GM19468 (cell line): ENCODE data around the gene NUCB2.
"Not testable (repeated sequence)": the region's sequence is repeated elsewhere in the genome, so short reads cannot be mapped to it uniquely, and the experiment has no call there.

Source experiments
- ATAC-seq: cut with Tn5 transposase; IDR thresholded peaks from one replicate; pipeline ENCODE4 v1.9.1; 2021; ENCODE audit warnings: mild to moderate bottlenecking, moderate library complexity, moderate number of reproducible peaks; ENCODE audit not compliant: unreplicated experiment; ENCODE audit errors: extremely low read depth

Gene NUCB2

GRCh38 chr11:17276236-17277023 is at the start of gene NUCB2:
NUCB2 (plus strand) TSS chr11:17276739; CDS start chr11:17295324, 18,585 bp downstream.
- peak; percentile 93 for ATAC-seq

GRCh38 chr11:17228186-17228925 is 48.2 kb upstream of the NUCB2 start:
- ATAC-seq: not testable (repeated sequence)

DNA sequence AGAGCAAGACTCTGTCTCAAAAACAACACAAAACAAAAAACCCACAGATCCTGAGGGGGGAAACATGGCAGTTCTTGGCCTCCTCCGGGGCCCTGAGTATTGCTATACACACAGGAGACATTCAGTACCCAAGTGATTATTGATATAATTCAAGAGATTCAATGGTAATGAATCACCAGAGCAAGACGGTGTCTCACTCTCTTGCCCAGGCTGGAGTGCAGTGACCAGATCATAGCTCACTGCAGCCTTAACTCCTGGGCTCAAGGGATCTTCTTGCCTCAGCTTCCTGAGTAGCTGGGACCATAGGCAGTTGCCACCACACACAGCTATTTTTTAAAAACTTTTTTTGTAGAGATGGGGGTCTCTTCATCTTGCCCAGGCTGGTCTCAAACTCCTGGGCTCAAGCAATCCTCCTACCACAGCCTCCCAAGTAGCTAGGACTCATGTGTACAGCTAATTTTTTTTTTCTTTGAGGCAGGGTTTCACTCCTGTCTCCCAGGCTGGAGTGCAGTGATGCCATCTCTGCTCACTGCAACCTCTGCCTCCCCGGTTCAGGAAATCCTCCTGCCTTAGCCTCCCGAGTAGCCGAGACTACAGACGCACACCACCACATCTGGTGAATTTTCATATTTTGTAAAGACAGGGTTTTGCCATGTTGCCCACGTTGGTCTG is 46.9 kb upstream of the NUCB2 start:
- ATAC-seq: no peak

DNA sequence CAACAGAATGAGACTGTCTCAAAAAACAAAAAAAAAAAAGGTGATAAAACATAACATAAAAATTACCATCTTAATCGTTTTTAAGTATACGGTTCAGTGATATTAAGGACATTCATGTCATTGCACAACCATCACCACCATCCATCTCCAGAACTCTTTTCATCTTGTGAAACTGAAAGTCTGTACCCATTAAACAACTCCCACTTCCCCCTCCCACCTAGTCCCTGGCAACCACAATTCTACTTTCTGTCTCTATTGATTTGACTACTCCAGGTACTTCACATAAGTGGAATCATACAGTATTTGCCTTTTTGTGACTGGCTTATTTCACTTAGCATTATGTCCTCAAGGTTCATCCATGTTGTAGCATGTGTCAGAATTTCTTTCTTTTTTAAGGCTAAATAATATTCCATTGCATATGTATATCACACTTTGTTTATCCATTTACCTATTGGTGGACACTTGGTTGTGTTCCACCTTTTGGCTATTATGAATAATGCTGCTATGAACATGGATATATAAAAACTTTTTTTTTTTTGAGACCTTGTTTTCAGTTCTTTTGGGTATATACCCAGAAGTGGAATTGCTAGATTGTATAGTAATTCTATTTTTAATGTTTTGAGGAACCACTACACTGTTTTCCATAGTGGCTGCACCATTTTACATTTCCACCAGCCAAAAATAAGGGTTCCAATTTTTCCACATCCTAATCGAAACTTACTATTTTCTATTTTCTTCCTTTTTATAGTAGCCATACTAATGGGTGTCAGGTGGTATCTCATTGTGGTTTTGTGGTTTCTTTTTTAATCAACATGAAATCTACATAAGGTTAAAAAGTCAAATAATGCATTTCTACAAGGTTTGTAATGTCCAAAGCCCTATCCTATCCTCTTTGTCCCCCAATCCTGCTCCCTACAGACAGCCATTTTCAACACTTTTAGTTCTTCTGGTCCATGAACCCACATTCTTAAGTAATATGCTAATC is 45.4 kb upstream of the NUCB2 start:
- ATAC-seq: peak; percentile 96

DNA sequence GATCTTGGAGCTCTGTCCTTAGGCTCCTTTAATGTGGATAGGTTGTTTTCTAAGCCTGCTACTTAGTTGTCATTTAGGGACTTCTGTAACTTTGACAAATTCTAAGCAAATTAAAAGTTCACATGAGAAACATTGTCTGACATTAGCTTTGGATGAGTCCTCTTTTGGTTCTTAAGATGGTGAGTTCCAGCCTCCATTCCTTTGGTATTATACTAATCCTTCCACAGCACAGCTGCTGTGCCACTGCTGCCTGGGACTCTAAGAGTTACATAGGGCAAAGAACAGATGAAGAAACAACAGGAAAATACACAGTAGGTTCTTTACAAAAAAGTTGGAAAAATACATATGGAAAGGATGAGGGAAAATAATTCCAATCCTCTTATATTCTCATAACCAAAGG is 43.4 kb upstream of the NUCB2 start:
- no peak for ATAC-seq

GRCh38 chr11:17238377-17238776 is 38.2 kb upstream of the NUCB2 start:
- no peak for ATAC-seq

- not testable (repeated sequence) for ATAC-seq
Observed at GRCh38 chr11:17239927-17240326, 36.6 kb upstream of the NUCB2 start.

- ATAC-seq: no peak
Observed at GRCh38 chr11:17240780-17241179, 35.8 kb upstream of the NUCB2 start.

DNA sequence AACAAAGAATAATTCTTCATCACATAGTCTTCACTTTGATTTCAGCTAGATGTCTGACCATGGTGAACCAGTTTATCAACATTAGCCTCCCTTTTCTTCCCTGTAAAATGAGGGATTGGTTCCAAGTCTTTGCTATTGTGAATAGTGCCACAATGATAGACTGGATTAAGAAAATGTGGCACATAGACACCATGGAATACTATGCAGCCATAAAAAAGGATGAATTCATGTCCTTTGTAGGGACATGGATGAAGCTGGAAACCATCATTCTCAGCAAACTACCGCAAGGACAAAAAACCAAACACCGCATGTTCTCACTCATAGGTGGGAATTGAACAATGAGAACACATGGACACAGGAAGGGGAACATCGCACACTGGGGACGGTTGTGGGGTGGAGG is 33.6 kb upstream of the NUCB2 start:
- not testable (repeated sequence) for ATAC-seq

- peak; percentile 70 for ATAC-seq
Observed at GRCh38 chr11:17244046-17244445, 32.5 kb upstream of the NUCB2 start.

GRCh38 chr11:17250561-17251350 is 25.8 kb upstream of the NUCB2 start:
- ATAC-seq: no peak

GRCh38 chr11:17252704-17253103 is 23.8 kb upstream of the NUCB2 start:
- no peak for ATAC-seq

- no peak for ATAC-seq
Observed at GRCh38 chr11:17256512-17256911, 20.0 kb upstream of the NUCB2 start.

- ATAC-seq: no peak
Observed at GRCh38 chr11:17257196-17257595, 19.3 kb upstream of the NUCB2 start.

DNA sequence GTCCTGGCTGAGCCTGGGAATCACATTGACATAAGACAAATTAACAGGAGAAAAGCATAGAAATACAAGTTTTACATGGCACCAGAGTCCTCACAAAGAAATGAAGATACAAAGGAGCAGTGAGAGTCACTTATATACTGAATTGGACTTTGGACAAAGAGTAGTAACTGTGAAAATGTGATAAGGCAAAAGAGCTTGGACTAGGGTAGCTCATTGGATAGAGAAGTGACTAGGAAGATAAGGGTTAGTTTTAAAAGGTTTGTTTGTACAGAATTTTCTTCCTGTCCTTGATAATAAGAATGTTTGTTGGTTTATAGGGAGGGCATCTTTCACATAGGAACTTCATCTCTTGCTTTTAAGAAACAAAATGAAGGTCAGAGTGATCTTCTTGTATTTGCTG is 17.9 kb upstream of the NUCB2 start:
- no peak for ATAC-seq

DNA sequence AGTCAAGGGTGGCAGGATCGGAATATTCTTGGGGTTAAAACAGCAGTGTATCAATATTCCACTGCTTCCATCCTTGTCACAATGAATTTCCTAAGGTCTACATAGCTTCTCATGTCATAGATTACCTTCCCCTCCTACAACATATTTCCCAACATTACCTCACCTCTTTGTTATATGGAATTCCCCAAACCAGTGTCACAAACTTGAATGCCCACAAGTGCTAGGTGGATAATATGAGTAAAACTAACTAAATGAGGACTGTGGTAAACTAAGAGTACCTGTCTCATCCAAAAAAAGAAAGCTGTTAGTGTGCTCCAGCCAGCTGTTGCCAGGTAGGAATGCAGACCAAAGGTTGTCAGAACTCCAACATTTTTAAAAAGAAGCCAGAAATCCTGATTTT is 17.0 kb upstream of the NUCB2 start:
- ATAC-seq: no peak

- ATAC-seq: no peak
Observed at GRCh38 chr11:17260020-17260419, 16.5 kb upstream of the NUCB2 start.

DNA sequence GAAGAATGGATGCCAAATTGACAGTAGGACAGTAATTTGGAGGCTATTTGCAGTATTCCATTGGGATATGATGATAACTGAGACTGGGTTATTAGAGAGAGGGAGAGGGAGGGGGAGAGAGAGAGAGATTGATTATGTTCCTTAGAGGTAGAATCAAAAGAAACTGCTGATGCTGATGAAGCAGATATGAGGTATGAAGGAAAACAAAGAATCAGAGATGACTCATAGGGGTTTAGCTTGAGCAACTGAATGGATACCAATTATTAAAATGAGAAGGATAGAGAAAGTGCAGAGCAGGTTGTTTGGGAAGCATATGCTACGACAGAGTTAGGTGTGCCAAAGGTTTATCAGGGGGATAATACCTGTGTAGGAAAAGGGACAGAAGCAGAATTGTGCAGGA is 12.8 kb upstream of the NUCB2 start:
- ATAC-seq: no peak

GRCh38 chr11:17266781-17267180 is 9.8 kb upstream of the NUCB2 start:
- no peak for ATAC-seq
